ENCODE data around the gene TCF3. TPM values are rescaled to one million over a fixed set of nuclear protein-coding genes. Genes with fewer than 3 reads are reported as not detected.

The TCF3 gene
- total and polyA plus RNA-seq, 4 donors = 36.9 to 58.1 (median 45.2) TPM

DNA sequence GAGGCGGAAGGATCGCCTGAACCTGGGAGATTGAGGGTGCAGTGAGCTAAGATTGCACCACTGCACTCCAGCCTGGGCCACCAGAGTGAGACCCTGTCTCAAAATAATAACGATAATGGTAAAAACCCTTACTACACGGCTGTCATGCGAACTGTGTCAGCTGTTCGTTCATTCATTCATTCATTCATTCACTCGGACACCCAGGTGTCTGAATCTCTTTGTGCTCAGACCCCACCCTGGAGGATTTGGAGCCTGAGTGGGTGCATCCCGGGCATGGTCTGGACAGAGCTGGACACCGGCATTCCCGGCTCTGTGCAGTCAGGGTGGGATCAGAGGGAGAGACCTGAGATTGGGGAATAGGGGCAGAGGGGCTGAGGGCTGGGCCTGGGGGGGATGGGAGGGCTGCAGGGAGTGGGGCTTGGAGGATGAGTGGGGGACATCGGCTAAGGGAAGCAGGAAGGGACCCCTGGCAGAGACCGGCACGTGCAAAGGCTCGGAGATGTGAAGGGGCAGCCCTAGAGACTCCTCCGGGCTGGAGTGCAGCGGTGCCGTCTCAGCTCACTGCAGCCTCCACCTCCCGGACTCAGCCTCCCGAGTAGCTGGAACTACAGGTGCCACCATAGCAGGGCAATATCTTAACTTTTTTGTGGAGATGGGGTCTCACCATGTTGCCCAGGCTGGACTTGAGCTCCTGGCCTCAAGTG, 31.6 kb upstream of the TCF3 start:
- H3K36me3 ChIP-seq (ENCODE audit: control insufficient read depth in 4 of 4, insufficient read depth in 4 of 4, low read length in 4 of 4) = no peaks in the 10 kb centered on the region
- H3K9me3 ChIP-seq (ENCODE audit: control insufficient read depth in 4 of 4, insufficient read depth in 3 of 4, low read length in 3 of 4) = no peaks in the 10 kb centered on the region
- H3K4me1 ChIP-seq (ENCODE audit: control insufficient read depth in 5 of 5, insufficient read depth in 5 of 5, low read length in 5 of 5) = no peaks in the 10 kb centered on the region
- TF ChIP-seq, protein P1, sequence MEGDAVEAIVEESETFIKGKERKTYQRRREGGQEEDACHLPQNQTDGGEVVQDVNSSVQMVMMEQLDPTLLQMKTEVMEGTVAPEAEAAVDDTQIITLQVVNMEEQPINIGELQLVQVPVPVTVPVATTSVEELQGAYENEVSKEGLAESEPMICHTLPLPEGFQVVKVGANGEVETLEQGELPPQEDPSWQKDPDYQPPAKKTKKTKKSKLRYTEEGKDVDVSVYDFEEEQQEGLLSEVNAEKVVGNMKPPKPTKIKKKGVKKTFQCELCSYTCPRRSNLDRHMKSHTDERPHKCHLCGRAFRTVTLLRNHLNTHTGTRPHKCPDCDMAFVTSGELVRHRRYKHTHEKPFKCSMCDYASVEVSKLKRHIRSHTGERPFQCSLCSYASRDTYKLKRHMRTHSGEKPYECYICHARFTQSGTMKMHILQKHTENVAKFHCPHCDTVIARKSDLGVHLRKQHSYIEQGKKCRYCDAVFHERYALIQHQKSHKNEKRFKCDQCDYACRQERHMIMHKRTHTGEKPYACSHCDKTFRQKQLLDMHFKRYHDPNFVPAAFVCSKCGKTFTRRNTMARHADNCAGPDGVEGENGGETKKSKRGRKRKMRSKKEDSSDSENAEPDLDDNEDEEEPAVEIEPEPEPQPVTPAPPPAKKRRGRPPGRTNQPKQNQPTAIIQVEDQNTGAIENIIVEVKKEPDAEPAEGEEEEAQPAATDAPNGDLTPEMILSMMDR (IDR thresholded peaks at IDR 0.05; ENCODE audit: control extremely low read depth, extremely low read depth) = no peak
- WGBS, 2 donors = 72 to 80% methylated on average over 19 of the region's 19 CpGs
- H3K9ac ChIP-seq (ENCODE audit: insufficient read depth in 1 of 2, low read length in 2 of 2) = no peak overlapping the region
- DNase-seq (no peak), ATAC-seq (ENCODE audit: insufficient read depth, low FRiP score) (no peak)
- H3K4me3 ChIP-seq = no peak overlapping the region
- H3K27me3 ChIP-seq (ENCODE audit: control insufficient read depth in 3 of 3, insufficient read depth in 3 of 3, low read length in 2 of 3) = peaks cover 0 to 32% (median 12%) of the 10 kb centered on the region in 3 donors
- H3K27ac ChIP-seq (ENCODE audit: low read depth in 1 of 2, low read length in 1 of 2) = no peak overlapping the region

DNA sequence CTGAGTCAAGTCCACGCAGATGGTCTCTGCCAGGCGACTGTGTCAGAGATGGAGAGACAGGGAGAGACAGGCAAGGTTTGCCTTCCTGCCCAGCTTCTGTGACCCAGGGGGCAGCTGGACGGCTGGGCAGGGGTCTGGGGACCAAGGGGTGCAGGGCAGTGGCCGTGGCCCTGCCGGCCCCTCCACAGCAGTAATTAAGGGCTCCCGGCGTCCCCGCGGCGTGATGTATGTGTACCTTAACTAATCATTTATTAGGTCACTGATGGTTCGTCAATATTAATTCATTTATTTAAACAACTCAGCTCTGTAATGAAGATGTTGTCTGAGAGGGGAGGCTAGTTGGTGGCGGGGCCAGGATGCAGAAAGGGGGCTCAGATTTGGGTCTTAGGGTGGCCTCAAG, 28.6 kb upstream of the TCF3 start:
- Histone ChIP-seq H3K4me3 (no peak overlapping the region), H3K9me3 (ENCODE audit: control insufficient read depth in 4 of 4, insufficient read depth in 3 of 4, low read length in 3 of 4) (no peaks in the 10 kb centered on the region), H3K4me1 (ENCODE audit: control insufficient read depth in 5 of 5, insufficient read depth in 5 of 5, low read length in 5 of 5) (peaks cover 0 to 2% (median 0%) of the 10 kb centered on the region in 5 donors), H3K9ac (ENCODE audit: insufficient read depth in 1 of 2, low read length in 2 of 2) (no peak overlapping the region), H3K36me3 (ENCODE audit: control insufficient read depth in 4 of 4, insufficient read depth in 4 of 4, low read length in 4 of 4) (no peaks in the 10 kb centered on the region), H3K27me3 (ENCODE audit: control insufficient read depth in 3 of 3, insufficient read depth in 3 of 3, low read length in 2 of 3) (peaks cover 0 to 43% (median 24%) of the 10 kb centered on the region in 3 donors), H3K27ac (ENCODE audit: low read depth in 1 of 2, low read length in 1 of 2) (no peak overlapping the region)
- 70 to 80% methylated on average over 12 of the region's 12 CpGs for WGBS, 2 donors
- ATAC-seq (ENCODE audit: insufficient read depth, low FRiP score) (no peak), DNase-seq (no peak)
- TF ChIP-seq, protein P1 (IDR thresholded peaks at IDR 0.05; ENCODE audit: control extremely low read depth, extremely low read depth) = no peak

DNA sequence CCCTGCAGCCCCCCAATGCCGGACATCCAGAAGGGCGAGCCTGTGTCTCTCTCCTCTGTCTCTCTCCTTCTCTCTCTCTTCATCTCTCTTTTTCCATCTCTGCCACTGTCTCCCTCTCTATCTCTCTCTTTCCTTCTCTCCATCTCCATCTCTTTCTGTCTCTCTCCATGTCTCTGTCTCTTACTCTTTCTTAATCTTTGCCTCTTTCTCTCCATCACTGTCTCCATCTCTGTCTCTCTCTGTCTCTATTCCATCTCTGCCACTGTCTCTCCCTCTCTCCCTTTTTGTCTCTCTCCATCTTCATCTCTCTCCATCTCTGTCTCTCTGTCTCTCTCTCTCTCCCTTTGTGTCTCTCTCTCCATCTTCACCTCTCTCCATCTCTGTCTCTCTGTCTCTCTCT, 25.7 kb upstream of the TCF3 start:
- no peak overlapping the region for H3K27ac ChIP-seq (ENCODE audit: low read depth in 1 of 2, low read length in 1 of 2)
- ATAC-seq (ENCODE audit: insufficient read depth, low FRiP score) (no peak), DNase-seq (no peak)
- peaks cover 0 to 7% (median 0%) of the 10 kb centered on the region in 5 donors for H3K4me1 ChIP-seq (ENCODE audit: control insufficient read depth in 5 of 5, insufficient read depth in 5 of 5, low read length in 5 of 5)
- peaks cover 6 to 36% (median 19%) of the 10 kb centered on the region in 3 donors for H3K27me3 ChIP-seq (ENCODE audit: control insufficient read depth in 3 of 3, insufficient read depth in 3 of 3, low read length in 2 of 3)
- no peak overlapping the region for H3K9ac ChIP-seq (ENCODE audit: insufficient read depth in 1 of 2, low read length in 2 of 2)
- no peaks in the 10 kb centered on the region for H3K36me3 ChIP-seq (ENCODE audit: control insufficient read depth in 4 of 4, insufficient read depth in 4 of 4, low read length in 4 of 4)
- 79 to 96% methylated on average over 2 of the region's 2 CpGs for WGBS, 2 donors
- H3K4me3 ChIP-seq = no peak overlapping the region
- TF ChIP-seq, protein P1 (IDR thresholded peaks at IDR 0.05; ENCODE audit: control extremely low read depth, extremely low read depth) = no peak
- peaks cover 0 to under 1% (median 0%) of the 10 kb centered on the region in 4 donors for H3K9me3 ChIP-seq (ENCODE audit: control insufficient read depth in 4 of 4, insufficient read depth in 3 of 4, low read length in 3 of 4)
